ENCODE results near the gene VAV2.

VAV2 gene

DNA sequence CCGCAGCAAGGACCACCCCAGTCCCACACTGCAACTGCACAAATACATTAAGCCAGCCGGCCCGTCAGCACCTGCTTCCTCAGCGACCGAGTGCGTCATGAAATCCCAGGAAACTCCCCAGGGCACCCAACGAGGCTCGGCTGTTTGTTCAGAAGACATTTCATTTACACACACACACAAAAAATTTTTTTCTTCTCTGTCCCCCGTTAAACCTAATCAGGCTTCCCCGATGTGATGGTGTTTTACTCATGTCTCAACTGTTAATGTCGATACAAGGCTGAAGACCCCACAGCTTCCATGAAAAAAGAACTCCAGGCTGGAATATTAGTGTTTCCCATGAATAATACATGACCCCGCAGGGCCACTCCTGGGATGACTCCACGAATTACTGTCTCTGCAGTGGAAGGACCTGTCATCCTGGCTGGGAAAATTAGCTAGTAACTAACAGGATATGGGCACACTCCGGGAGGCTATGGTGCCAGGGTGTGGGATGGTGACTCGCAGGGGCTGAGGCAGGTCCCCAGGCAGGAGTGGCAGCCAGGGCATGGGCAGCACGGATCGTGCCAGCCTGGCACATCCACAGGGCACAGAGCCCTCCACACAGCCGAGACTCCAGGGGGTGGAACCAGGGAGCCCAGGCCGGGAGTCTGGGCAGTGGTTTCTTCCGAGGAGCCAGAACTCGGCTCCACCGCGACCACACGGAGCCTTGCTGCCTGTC lies 102.4 kb downstream of the VAV2 start:
- no peak overlapping the region for H3K4me3 ChIP-seq (ENCODE audit: low read length)
- no peak for DNase-seq (ENCODE audit: low read depth, low spot score)

DNA sequence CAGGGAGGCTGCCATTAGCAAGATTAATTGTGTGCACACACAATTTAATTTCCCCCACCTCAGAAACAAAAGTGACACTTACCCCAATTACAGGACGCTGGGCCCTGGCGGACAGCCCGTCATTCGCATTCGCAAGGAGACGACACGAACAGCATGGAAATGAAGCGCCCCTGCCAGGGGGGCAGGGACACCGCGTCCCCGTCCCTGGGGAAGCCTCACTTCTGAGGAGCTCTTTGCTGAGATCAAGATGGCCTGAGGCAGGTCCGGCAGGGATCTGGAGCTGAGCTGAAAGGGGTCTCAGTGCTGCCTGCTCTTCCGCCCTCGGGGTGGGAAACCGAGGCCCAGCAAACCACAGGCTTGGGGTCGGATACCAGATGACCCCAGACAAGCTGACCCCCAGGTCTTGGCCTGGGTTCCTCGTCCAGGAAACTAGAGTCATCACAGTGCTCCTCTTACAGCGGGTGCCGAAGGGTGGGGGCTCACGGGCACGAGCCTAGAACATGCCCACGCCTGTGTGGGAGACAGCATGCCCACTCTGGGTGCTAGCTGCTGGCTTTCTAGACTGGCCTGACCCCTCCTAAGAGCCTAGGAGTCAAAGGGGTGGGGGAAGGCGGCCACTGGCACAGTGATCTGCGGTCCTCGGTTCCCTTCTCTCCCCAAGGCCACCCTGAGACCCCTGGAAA lies 103.2 kb downstream of the VAV2 start:
- DNase-seq (ENCODE audit: low read depth, low spot score), result no peak
- H3K4me3 ChIP-seq (ENCODE audit: low read length), result no peak overlapping the region

DNA sequence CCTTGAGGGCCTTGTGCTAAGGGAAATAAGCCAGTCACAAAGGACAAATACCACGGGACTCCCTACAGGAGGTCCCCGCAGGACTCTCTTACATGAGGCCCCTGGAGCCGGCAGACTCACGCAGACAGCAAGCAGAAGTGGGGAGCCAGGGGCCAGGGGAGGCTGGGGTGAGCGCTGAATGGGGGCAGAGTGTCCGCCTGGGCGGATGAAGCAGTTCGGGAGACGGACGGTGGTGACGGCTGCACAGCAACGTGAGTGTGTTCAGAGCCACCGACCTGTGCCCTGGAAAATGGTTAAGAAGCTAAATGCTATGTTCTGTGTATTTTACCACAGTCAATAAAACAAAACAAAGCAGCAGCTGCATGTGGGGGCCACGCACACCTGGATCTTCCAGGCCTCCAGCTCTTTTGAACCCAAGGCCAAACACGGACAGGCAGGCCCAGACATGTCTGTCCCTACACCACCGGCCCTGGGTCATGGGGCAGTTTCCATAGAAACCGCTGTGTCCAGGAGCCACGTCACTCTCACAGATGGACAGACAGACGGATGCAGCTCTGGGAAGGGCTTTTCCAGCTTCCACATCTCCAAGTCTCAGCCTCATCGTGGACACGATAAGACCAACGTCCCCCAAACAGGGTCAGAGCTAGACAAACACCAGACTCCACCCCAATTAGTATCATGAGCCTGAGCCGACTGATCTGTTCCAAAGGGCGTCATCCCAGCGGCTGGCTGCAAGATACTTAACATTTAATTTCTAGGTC lies 103.9 kb downstream of the VAV2 start:
- no peak overlapping the region for H3K4me3 ChIP-seq (ENCODE audit: low read length)
- no peak for DNase-seq (ENCODE audit: low read depth, low spot score)

DNA sequence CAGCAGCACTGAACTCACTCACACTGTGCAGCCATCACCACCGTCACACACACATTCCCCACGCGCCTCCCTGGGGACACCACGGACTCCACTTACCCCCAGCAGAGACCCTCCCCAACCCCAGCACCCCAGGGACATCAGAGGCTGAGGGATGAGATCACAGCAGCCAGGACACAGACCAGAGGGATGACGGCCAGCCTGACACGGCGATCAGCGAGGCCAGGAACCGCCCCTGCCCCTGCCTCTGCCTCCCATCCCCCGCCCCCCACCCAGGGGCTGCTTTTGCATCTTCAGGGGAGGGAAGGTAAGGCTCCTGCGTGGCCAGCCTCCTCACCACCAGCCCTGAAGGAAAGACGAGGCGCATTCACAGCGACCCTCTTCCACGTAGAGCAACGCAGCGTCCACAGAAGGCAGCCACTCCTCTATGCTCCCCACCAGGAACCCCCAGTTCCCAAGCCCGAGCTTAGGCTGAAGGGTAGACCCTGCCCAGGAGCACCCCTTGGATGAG lies 104.5 kb downstream of the VAV2 start:
- no peak overlapping the region for H3K4me3 ChIP-seq (ENCODE audit: low read length)
- no peak for DNase-seq (ENCODE audit: low read depth, low spot score)

DNA sequence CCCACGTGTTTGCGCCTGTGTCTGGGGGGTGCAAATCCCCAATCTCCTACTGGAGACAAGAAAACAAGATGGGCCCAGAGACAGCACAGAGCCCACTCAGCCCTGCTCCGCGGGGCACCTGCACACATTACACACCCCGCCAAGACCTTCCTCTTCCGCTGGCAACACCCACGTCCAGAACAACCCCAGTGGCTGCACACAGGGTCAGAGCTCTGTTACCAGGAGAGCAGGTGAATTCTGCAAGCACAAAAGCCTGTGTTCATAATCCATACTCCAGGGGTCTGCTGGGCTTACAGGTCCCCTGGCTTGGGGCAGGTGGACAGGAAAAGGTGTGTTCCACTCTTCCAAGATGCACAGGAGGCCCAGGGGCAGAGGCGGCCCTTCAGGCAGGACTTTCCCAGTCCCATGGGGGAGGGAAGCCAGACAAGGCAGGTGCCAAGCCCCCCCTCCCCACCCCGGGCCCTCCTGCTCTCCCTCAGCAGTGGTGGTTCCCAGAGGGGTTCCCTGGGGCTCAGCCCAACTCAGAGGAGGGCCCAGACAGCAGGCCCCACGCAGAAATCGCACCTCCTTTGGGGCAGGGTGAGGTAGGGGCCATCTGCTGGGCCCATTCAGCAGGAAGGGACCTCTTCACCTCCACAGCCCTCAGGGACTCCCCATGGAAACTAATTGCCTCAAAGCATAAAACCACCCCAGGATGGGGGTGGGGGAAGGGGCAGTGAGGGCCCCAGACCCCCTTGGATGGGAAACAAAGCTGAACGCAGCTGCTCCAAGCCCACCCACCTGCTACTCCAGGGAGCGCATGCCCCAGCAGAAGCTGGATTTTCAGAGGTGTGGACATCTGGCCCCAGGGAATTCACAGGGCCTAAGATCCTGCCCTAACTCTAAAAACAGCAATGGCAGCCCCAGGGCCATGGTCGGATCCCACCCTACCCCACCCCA lies 105.3 kb downstream of the VAV2 start:
- no peak for DNase-seq (ENCODE audit: low read depth, low spot score)
- H3K4me3 ChIP-seq (ENCODE audit: low read length), result no peak overlapping the region

DNA sequence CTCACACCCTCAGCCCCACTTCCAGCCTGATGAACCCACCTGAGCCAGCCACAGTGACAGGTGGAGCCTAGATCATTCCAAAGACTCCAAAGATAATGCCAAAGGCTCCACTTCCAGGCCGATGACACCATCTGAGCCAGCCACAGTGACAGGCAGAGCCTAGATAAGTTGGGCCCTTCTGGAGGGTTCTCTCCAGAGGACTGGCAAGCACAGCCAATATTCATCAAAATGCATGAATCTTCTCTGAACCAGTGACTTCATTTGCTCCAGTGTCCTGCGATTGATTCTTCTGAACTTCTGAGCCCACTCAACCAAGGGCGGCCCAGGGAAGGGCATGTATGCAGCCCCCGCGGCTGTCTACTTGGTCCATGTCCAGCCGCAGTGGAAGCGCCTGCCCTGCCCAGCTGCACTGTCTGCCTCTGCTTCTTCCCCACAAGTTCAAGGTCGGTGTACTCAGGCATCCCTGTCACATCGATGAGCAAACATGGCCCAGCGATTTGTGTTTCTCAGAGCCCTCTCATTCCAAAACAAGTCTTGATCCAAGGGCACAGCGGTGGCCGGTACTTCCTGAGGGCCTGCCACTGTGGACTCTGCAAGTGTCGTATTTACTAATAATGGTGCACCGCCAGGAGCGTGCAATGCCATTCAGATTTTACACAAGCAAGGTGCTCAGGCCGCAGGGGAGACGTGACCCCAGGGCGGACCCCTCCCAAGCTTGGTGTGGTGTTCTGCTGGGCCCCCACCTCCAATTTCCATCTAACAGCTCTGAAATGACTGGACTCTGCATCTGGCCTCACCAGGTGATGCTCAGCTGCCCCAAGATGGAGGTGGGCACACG lies 107.0 kb downstream of the VAV2 start:
- DNase-seq (ENCODE audit: low read depth, low spot score), result no peak
- no peak overlapping the region for H3K4me3 ChIP-seq (ENCODE audit: low read length)

DNA sequence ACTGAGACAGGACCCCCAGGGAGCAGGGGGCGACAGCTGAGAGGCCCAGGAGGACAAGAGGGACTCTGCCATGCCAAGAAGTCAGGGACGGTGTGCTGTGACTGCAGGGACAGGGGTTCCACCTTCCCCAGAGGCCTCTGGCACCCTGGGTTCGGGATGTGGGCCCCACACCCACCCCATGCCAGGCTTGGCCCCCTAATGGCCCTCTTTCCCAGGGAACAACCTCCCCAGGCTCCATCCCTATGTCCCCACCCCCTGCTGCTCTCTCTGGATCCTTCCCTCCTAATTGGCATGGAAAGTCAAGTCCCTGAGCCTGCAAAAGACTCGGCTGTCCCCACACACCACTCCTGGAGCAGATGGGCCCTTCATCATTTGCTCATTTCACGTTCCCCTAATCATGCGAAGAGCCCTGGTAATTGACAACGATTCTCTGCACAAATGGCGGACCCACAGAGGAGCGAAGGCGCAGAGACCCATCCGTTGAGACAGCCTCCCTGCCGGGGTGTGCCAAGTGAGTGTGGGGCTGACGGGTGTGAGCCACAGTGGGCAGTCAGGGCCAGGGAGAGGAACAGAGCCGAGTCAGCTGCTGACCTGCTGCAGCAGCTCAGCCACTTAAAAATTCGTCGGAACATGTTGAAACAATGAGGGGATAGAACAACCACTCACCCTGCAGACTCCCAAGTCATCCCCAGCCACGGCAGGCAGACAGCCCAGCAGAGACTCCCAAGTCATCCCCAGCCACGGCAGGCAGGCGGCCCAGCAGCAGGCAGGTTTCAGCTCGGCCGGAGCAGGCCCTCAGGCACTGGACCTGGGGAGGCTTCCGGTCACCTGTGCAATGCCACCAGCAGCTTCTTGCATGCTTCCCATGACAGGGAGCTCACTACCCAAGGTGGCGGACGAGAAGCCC lies 109.0 kb downstream of the VAV2 start:
- no peak for DNase-seq (ENCODE audit: low read depth, low spot score)
- no peak overlapping the region for H3K4me3 ChIP-seq (ENCODE audit: low read length)

DNA sequence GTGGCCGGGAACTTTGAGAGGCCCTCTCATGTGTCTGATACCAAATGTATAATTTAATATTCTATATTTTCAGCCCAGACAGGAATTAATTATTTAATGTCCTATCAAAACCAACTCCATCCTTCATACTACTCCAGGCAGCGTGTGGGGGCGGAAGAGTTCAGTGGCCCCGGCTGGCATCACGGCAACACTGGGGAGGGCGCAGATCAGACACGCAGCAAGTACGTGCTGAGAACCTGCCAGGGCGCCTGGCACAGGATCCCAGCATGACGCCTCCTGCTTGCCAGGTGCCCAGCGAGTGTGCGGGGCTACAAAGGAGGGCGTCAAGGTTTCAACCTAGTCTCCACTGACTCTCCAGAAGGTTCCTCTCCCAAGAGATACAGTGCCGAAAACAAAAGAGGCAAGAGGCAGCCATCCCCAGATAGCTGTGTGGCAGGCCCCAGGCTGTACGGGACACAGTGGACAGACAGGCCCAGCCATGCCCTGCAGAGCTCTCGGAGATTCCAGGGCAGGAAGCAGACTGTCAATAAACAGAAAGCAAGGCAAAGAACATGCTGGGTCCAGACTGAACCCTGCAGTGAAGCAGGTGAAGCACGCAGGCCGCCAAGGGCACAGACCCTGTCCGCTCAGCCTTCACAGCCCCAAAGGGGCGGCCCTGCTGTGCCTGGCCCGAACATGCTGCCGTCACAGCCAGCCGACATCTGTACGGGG lies 110.3 kb downstream of the VAV2 start:
- H3K4me3 ChIP-seq (ENCODE audit: low read length), result no peak overlapping the region
- DNase-seq (ENCODE audit: low read depth, low spot score), result no peak

DNA sequence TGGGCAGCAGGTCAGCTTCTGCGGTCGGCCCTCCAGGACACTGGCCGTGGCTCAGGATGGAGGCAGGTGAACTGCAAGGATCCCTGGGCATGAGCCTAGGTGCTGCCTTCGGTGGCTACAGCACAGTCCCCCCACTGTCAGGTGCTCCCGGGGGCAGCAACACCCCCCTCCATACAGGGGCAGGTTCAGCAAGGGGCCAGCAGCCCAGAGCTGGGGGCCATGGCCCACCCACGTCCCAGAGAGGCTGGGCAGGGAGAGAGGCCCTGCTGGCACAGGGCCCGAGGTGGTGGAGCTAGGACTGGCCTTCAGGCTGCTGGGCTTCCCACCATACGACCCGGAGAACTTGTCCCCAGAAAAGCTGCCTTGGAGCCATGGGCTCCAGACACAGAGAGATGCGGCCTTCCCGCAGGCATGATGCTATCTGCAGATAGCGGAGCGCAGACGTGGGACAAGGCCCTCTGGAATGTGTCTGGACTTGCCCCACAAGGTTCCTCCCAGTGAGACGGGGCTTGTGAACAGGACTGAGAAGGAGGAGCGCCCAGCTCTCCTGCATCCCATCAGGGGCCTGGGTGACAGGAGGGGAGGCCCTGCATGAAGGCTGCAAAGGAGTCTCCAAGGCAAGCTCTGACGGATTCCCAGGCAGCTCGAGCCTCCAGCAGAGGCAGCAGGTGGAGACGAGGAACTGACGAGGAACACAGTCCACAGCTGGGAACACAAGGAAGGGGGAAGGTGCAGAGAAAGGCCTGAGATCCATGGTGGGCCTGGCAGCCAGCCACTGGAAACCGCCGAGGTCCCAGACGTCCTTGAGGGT lies 111.1 kb downstream of the VAV2 start:
- DNase-seq (ENCODE audit: low read depth, low spot score), result no peak
- H3K4me3 ChIP-seq (ENCODE audit: low read length), result no peak overlapping the region

DNA sequence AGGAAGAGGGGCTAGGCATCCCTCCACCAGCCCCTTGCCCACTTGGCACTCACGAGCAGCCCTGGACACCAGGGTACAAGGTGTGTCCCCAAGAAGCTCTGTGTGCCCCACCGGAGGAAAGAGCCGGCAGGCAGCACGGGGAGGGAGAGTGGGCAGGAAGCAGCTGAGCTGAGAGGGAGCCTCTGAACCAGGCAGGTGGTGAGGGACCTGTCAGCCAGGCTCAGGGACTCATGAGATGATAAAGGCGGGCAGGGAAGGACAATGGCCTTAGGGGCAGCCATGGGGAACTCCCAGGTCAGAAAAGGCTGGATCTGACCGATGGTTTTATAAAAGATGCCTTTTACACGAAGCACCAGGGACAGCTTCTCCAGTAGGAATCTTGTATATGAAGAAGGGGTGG lies 112.0 kb downstream of the VAV2 start:
- H3K4me3 ChIP-seq (ENCODE audit: low read length), result no peak overlapping the region
- DNase-seq (ENCODE audit: low read depth, low spot score), result no peak

DNA sequence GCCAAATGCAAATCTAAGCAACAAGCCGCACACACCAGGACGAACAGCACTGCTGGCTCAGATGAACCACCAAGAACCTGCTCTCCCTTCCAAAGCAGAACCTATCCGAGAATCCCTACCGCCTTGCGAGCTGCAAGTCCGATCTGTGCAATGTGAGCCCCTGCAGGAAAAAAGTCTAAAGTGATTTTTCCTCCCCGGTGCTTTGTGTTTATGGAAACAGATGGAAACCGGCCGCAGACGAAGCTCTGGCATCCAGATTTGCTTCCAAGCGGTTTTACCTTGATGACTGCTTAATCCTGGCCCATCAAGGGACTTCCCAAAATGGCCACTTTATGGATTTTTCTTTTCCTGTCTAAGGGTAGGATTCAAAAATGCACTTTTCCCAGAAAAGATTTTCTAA lies 112.5 kb downstream of the VAV2 start:
- no peak overlapping the region for H3K4me3 ChIP-seq (ENCODE audit: low read length)
- DNase-seq (ENCODE audit: low read depth, low spot score), result no peak

DNA sequence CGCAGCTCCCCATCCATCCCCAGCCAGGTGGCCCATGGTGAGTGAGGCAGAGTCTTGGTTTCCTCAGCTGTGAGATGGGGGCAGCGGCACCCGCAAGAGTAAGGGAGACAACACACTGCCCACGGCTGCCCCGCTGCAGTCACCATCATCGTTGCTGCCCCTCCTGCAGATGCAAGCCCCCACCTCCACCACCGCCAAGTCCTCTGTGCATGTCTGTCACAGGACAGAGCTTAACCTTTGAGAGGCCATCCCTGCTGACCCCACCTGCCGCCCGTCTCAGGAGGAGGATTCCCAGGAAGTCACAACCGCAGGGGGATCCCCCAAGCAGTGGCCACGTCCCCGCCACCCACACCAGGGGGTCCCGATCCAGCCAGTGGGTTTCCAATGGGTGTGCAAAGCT lies 113.7 kb downstream of the VAV2 start:
- no peak for DNase-seq (ENCODE audit: low read depth, low spot score)
- H3K4me3 ChIP-seq (ENCODE audit: low read length), result no peak overlapping the region

DNA sequence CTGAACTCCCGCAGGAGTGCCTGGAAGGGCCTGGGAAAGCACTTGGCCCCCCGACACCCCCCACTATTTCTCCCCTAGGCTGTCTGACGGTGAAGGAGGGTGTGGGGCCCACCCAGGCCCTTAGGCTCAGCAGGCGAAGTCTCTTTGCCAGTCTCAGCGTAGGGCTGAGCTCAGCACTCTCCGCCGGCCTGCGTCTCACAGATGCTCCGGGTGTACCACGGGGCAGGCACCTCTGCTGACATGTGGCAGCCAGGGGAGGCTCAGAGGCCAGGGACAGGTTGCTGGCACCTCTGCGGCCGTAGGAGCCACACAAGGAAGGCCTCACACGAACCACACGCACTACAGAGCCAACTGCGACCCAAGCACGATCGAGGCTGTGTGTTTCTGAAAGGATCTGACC lies 114.2 kb downstream of the VAV2 start:
- H3K4me3 ChIP-seq (ENCODE audit: low read length), result no peak overlapping the region
- DNase-seq (ENCODE audit: low read depth, low spot score), result no peak

DNA sequence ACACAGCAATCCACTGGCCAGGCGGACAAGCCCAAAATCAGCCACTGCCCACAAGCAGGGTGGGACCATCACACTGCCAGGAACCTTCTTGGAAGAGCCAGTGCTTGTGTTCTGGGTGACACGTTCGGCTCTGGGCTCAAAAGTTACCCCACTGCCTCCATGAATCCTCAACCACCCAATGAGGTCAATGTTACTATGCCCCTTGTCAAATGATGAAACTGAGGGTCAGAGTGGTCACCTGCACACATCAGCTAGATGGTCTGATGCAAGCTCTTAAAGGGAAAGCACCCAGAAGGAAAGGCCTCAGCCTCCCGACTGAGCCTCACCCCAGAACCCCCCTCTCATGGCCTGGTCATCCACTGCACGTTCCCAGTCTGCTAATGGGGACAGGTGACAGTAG lies 114.8 kb downstream of the VAV2 start:
- DNase-seq (ENCODE audit: low read depth, low spot score), result no peak
- H3K4me3 ChIP-seq (ENCODE audit: low read length), result no peak overlapping the region

DNA sequence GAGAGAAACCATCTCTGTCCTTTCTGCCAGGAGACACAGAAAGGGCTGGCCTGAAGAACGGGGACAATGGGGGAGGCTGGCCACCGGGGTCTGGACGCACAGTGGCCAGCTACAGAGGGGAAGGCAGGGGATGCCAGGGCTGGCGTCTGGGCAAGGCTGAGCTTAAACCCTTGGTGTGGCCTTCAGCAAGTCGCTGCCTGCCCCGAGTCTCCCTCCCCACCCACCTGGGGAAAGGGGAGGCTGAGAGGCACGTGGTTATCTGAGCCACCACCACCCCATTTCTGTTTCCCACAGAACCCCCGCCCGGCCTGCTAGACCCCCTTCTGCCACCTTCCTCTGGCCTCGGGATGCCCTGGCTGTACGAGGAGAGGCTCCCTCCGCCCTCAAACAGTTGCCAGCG lies 115.3 kb downstream of the VAV2 start:
- H3K4me3 ChIP-seq (ENCODE audit: low read length), result no peak overlapping the region
- DNase-seq (ENCODE audit: low read depth, low spot score), result no peak

DNA sequence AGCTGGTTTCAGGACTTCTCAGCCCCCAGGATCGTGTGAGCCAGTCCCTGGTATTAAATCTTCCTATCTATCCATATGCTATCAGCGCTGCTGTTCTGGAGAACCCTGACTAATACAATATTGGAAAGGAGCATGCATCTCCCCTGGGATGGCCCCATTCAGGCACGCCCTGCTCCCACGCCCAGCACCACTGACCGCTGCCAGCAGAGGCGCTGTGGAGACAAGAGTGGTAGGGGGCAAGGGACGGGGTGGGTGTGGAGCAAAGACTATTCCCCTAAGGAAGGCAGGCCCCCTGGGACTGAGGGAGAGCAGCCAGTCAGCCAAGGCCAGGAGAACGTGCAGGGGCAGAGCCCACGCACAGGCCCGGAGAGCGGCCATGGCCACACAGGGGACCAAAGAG lies 116.0 kb downstream of the VAV2 start:
- H3K4me3 ChIP-seq (ENCODE audit: low read length), result no peak overlapping the region
- DNase-seq (ENCODE audit: low read depth, low spot score), result no peak

Measured in Jurkat, Clone E6-1 (cell line).